Measurements from ENCODE around the gene MACROD2. TPM values are rescaled to one million over a fixed set of nuclear protein-coding genes. Genes with fewer than 3 reads are reported as not detected.

The MACROD2 gene
- total and polyA plus RNA-seq, 2 of the 4 experiments (the other 2 are of a cell fraction) = not detected

GRCh38 chr20:15200147-15200565 is 1204.8 kb downstream of the MACROD2 start:
- no peak for DNase-seq
- POLR2A ChIA-PET (ENCODE audit: unreplicated experiment) = no interaction called here
- intact Hi-C loops (cut with micrococcal nuclease) = no loop called here

More at GRCh38 chr20:15200147-15200565, 1204.8 kb downstream of the MACROD2 start:
- Histone ChIP-seq H3K56ac (ENCODE audit: extremely low read depth, insufficient read depth, low read length) (no peak overlapping the region), H2AK5ac (ENCODE audit: low read depth, low read length) (no peak overlapping the region), H3K9me3 (ENCODE audit: control insufficient read depth, insufficient read depth, low read length) (peaks cover 1% of the 10 kb centered on the region), H3K4me3 (ENCODE audit: insufficient read depth, low read depth, low read length) (no peak overlapping the region), H2BK15ac (ENCODE audit: low read depth, low read length) (no peak overlapping the region), H4K20me1 (ENCODE audit: insufficient read depth, low read length) (no peaks in the 10 kb centered on the region), H3K4me2 (ENCODE audit: low read depth, low read length) (no peak overlapping the region), H3K4ac (ENCODE audit: low read depth, low read length) (no peak overlapping the region), H3K18ac (ENCODE audit: low read depth, low read length) (no peak overlapping the region), H3K14ac (replicated peaks; ENCODE audit: low read depth, low read length) (no peak overlapping the region), H2BK120ac (ENCODE audit: low read depth, low read length) (no peak overlapping the region), H4K5ac (ENCODE audit: low read depth, low read length) (no peak overlapping the region), H3K23ac (ENCODE audit: low read depth, low read length) (no peak overlapping the region), H3K9ac (ENCODE audit: low read depth, low read length) (no peak overlapping the region), H3K79me1 (ENCODE audit: low read depth in 1 of 2, low read length in 2 of 2) (no peaks in the 10 kb centered on the region), H2BK20ac (ENCODE audit: low read depth, low read length) (no peak overlapping the region), H3K27ac (ENCODE audit: insufficient read depth, low read length) (no peak overlapping the region), H2AK9ac (replicated peaks; ENCODE audit: low read depth, low read length, poor library complexity) (no peak overlapping the region), H3K27me3 (ENCODE audit: control insufficient read depth, insufficient read depth, low read length) (no peaks in the 10 kb centered on the region), H3K36me3 (ENCODE audit: control insufficient read depth, insufficient read depth, low read length) (no peaks in the 10 kb centered on the region), H4K91ac (ENCODE audit: insufficient read depth, low read depth, low read length) (no peak overlapping the region), H3K9me1 (ENCODE audit: insufficient read depth, low read length) (no peaks in the 10 kb centered on the region), H3K4me1 (ENCODE audit: control insufficient read depth, insufficient read depth, low read length) (no peaks in the 10 kb centered on the region), H2BK5ac (ENCODE audit: low read depth, low read length, poor library complexity, severe bottlenecking) (no peak overlapping the region), H2AFZ (replicated peaks; ENCODE audit: low read length, poor library complexity) (no peak overlapping the region), H4K8ac (ENCODE audit: low read depth in 2 of 2, low read length in 2 of 2) (no peak overlapping the region)
- dilution Hi-C loops (cut with HindIII; ENCODE audit: low sequenced_read_pairs, unreplicated experiment) = no loop called here
- CTCF ChIA-PET = no interaction called here
- BruUV-seq (replicated peaks) = no TSS peak
- no CpG with 5 or more reads among the region's 1 CpG for WGBS, 2 experiments (ENCODE audit: extremely low coverage in 2 of 2, insufficient read length in 1 of 2)
- ATAC-seq (ENCODE audit: low read depth) = no peak
- TF ChIP-seq SMC3 (IDR thresholded peaks at IDR 0.05; ENCODE audit: low read depth, low read length) = no peak
- no peak for TF ChIP-seq CHD1 (IDR thresholded peaks at IDR 0.05; ENCODE audit: low read depth, low read length)
- no peak for TF ChIP-seq USF2 (IDR thresholded peaks at IDR 0.05; ENCODE audit: low read depth, low read length)
- TF ChIP-seq MAFK (IDR thresholded peaks at IDR 0.05; ENCODE audit: low read depth, low read length) = no peak
- TF ChIP-seq POLR2A (IDR thresholded peaks at IDR 0.05; ENCODE audit: low read depth, low read length) = no peak
- TF ChIP-seq RAD21 (IDR thresholded peaks at IDR 0.05; ENCODE audit: low read length) = no peak
- no peak for TF ChIP-seq RFX5 (IDR thresholded peaks at IDR 0.05; ENCODE audit: low read depth, low read length)
- TF ChIP-seq CEBPB (IDR thresholded peaks at IDR 0.05; ENCODE audit: low read depth, low read length) = no peak
- TF ChIP-seq FOS (IDR thresholded peaks at IDR 0.05; ENCODE audit: low read depth, low read length) = no peak
- TF ChIP-seq MAZ (IDR thresholded peaks at IDR 0.05; ENCODE audit: borderline replicate concordance, low read depth, low read length) = no peak
- TF ChIP-seq CTCF (conservative IDR thresholded peaks at IDR 0.05; ENCODE audit: low read depth, low read length) = no peak
- no peak for TF ChIP-seq MXI1 (IDR thresholded peaks at IDR 0.05; ENCODE audit: borderline replicate concordance, low read depth, low read length)
- TF ChIP-seq RCOR1 (IDR thresholded peaks at IDR 0.05; ENCODE audit: insufficient replicate concordance, low read length) = no peak
- TF ChIP-seq BHLHE40 (IDR thresholded peaks at IDR 0.05; ENCODE audit: low read depth, low read length) = no peak
- no peak for TF ChIP-seq NFE2L2 (IDR thresholded peaks at IDR 0.05; ENCODE audit: low read depth, low read length)
- in situ Hi-C loops (cut with MboI; ENCODE audit: low sequenced_read_pairs) = no loop called here

Data from IMR-90 (cell line).